MM.1S (cell line): Measurements from ENCODE around the gene MGAT1.

ENCODE experiments used
- EZH2 ChIP-seq: fragments of 300-600 bp; sonication (generic); optimal IDR thresholded peaks from 2 replicates; pipeline ENCODE3; 2017; ENCODE audit warnings: low read depth, mild to moderate bottlenecking, antibody characterized with exemption, low read length, mixed read lengths
- TF ChIP-seq, protein P1 (sequence below): fragments of 300-600 bp; sonication (generic); IDR thresholded peaks from 2 replicates; pipeline ENCODE4 v1.5.1; 2016; ENCODE audit warnings: antibody characterized with exemption, low read length, mixed read lengths

DNA sequence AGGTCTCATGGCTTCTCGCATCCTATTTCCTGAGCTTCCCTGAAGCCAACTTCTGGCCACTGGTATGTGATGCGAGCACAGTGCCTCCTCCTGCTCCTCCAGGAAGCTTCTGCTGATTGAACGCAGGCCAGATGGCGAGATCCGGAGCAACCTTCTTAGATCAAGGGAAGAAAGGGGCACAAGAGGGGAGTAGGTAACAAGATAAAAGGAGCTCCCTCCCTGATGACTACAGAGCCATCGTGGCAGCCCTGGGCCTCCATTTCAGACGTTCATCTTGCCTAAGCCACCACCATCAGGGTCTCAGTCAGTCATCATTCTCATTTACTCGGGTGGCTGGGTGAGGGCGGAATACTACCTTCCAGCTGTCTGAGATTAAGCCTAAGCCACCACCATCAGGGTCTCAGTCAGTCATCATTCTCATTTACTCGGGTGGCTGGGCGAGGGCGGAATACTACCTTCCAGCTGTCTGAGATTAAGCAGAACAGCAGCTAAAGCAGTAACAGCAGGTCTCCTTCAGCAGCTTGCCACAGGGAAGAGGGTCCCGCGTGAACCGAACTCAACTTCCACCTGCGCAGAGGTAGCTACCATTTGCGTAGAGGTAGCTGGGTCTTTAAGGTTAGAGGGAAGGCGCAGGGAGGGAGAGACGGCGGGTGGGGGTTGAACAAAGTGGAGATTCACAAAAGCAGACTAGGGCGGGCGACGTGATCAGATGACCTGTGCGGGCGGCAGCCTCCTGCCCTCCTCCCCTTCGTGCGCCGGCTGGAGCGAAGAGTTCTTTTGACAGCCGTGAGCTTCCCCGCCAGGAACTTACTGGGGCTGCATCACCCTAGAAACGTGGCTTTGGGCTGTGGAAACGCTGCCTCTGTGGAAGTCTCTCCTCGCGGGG, 27.9 kb upstream of the MGAT1 start:
- no peak for TF ChIP-seq EZH2
- TF ChIP-seq, protein P1, sequence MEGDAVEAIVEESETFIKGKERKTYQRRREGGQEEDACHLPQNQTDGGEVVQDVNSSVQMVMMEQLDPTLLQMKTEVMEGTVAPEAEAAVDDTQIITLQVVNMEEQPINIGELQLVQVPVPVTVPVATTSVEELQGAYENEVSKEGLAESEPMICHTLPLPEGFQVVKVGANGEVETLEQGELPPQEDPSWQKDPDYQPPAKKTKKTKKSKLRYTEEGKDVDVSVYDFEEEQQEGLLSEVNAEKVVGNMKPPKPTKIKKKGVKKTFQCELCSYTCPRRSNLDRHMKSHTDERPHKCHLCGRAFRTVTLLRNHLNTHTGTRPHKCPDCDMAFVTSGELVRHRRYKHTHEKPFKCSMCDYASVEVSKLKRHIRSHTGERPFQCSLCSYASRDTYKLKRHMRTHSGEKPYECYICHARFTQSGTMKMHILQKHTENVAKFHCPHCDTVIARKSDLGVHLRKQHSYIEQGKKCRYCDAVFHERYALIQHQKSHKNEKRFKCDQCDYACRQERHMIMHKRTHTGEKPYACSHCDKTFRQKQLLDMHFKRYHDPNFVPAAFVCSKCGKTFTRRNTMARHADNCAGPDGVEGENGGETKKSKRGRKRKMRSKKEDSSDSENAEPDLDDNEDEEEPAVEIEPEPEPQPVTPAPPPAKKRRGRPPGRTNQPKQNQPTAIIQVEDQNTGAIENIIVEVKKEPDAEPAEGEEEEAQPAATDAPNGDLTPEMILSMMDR = no peak; the same call in 1 of the 2 replicates
